Astrocyte of the cerebellum (primary cell): Measurements from ENCODE around the gene AKR1C1.
A peak's percentile ranks its signal among the peaks of the same experiment; 100 is the strongest.

Source experiments
- DNase-seq: peaks from one replicate; pipeline ENCODE4 v3.0.0-alpha.2; 2011; ENCODE audit warnings: low read depth
- H3K4me3 ChIP-seq: 2 replicates; pipeline ENCODE4 v1.5.1; 2011; ENCODE audit warnings: mild to moderate bottlenecking, low read depth, low read length, moderate library complexity
- in situ Hi-C: cut with HindIII; loops from 2 replicates; pipeline ENCODE4 v1.10.0; 2017; ENCODE audit warnings: low sequenced_read_pairs
- TF ChIP-seq, protein P1 (sequence below): IDR thresholded peaks from 2 replicates; pipeline ENCODE4 v1.5.1; 2012; ENCODE audit warnings: low read length, low read depth, moderate library complexity, mild to moderate bottlenecking; ENCODE audit errors: missing control alignments

Gene AKR1C1

GRCh38 chr10:4977025-4977424 is 13.8 kb downstream of the AKR1C1 start:
- in situ Hi-C loops = no loop called here
- no peak for DNase-seq
- TF ChIP-seq, protein P1, sequence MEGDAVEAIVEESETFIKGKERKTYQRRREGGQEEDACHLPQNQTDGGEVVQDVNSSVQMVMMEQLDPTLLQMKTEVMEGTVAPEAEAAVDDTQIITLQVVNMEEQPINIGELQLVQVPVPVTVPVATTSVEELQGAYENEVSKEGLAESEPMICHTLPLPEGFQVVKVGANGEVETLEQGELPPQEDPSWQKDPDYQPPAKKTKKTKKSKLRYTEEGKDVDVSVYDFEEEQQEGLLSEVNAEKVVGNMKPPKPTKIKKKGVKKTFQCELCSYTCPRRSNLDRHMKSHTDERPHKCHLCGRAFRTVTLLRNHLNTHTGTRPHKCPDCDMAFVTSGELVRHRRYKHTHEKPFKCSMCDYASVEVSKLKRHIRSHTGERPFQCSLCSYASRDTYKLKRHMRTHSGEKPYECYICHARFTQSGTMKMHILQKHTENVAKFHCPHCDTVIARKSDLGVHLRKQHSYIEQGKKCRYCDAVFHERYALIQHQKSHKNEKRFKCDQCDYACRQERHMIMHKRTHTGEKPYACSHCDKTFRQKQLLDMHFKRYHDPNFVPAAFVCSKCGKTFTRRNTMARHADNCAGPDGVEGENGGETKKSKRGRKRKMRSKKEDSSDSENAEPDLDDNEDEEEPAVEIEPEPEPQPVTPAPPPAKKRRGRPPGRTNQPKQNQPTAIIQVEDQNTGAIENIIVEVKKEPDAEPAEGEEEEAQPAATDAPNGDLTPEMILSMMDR = no peak
- H3K4me3 ChIP-seq = no peak overlapping the region

DNA sequence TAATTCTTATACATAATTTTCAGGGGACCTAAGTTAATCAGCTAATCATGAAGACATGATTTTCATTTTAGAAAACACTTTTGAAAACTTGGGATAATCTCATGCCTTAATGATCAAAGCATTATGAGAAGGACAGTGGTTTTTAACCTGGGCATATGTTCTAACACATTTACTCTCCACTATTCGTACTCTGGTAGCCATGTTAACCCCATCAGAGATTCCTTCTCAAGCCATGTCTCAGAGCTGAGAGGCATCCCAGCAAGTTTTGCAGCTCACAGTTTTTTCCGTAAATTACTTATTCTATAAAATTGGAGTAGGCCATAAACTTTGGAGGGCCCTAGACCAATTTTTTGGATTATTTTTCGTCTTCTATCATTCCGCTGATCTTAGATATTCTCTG is 15.7 kb downstream of the AKR1C1 start:
- in situ Hi-C loops = no loop called here

DNA sequence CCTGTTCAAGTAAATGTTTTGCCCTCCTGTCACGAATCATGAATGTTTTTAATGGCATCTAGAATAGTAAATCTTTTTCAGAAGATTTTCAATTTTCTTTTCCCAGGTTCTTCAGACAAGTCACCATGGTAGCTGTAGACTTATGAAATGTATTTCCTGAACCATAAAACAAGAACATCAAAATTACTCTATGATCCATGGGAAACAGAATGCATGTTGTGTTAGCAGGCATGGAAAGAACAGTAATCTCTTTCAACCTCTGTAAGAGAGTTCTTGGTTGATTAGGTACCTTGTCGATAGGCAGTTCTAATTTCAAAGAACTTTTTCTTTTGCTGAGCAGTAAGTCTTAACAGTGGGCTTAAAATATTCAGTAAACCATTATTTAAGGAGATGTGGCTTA is 17.6 kb downstream of the AKR1C1 start:
- DNase-seq = no peak
- in situ Hi-C loops = no loop called here
- TF ChIP-seq, protein P1 = no peak
- H3K4me3 ChIP-seq = no peak overlapping the region

More for the DNA sequence above, 15.7 kb downstream of the AKR1C1 start:
- DNase-seq = no peak
- H3K4me3 ChIP-seq = no peak overlapping the region
- TF ChIP-seq, protein P1 = no peak

- in situ Hi-C loops = no loop called here
- TF ChIP-seq, protein P1 = peak; percentile 37
- no peak overlapping the region for H3K4me3 ChIP-seq
- DNase-seq = peak; percentile 4
Measured at GRCh38 chr10:4981722-4982471, 18.7 kb downstream of the AKR1C1 start.

DNA sequence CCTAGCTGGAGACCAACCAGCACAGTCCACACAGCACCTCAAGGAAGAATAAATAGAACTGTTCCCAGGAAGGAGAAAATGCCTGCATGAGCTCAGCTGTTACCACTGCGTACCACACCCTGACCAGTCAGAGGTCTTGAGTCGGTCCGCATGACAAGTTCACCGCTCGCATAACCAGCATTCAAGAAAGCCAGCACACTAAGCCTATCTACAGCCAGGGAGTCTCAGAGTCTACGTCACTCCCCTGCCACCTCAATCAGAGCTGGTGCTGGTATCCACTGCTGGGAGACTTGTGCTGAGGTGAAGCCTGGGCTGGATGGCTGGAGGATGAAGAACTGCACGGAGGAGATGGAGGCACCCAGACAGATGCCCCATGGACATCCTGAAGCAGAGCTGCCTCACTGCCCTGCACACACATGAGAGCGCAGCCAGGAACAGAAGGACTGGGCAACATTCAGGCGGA is 19.6 kb downstream of the AKR1C1 start:
- no peak overlapping the region for H3K4me3 ChIP-seq
- DNase-seq = no peak
- in situ Hi-C loops = no loop called here
- TF ChIP-seq, protein P1 = no peak

- H3K4me3 ChIP-seq = no peak overlapping the region
- no peak for DNase-seq
- in situ Hi-C loops = no loop called here
- TF ChIP-seq, protein P1 = no peak
Measured at GRCh38 chr10:4983615-4984216, 20.5 kb downstream of the AKR1C1 start.
